ENCODE data around the gene RBM28.

DNA sequence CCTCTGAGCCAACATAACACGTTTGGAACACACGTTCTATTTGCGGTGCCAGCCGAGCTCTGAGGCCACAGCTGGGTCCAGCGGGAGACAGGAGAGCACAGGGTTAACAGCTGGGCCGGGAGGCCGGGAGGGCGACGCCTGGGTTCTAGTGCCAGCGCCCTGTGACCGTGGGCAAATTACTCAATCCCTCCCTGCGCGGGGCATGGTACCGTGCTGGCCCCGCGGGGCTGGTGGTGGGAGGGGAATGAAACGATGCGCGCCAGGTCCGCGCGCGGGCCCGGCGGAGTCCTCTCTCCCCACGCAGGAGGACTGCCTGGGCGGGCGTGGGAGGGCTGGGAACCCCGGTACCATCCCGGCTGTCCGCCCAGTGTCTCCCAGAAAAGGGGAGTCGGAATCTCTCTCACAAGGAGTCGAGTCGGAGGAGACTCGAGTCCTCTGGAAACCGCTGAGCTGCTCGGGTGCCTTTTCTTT lies 72.2 kb downstream of the RBM28 start:
- TF ChIP-seq, protein P1, sequence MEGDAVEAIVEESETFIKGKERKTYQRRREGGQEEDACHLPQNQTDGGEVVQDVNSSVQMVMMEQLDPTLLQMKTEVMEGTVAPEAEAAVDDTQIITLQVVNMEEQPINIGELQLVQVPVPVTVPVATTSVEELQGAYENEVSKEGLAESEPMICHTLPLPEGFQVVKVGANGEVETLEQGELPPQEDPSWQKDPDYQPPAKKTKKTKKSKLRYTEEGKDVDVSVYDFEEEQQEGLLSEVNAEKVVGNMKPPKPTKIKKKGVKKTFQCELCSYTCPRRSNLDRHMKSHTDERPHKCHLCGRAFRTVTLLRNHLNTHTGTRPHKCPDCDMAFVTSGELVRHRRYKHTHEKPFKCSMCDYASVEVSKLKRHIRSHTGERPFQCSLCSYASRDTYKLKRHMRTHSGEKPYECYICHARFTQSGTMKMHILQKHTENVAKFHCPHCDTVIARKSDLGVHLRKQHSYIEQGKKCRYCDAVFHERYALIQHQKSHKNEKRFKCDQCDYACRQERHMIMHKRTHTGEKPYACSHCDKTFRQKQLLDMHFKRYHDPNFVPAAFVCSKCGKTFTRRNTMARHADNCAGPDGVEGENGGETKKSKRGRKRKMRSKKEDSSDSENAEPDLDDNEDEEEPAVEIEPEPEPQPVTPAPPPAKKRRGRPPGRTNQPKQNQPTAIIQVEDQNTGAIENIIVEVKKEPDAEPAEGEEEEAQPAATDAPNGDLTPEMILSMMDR (IDR thresholded peaks at IDR 0.05): no peak
- no peak for TF ChIP-seq POLR2A (IDR thresholded peaks at IDR 0.05)
- TF ChIP-seq POLR2AphosphoS5 (IDR thresholded peaks at IDR 0.05): no peak
- TF ChIP-seq EP300 (IDR thresholded peaks at IDR 0.05; ENCODE audit: low read depth): no peak

Measured in transverse colon (tissue), 4 donors.